Stimulated activated CD8-positive, alpha-beta memory T cell treated with anti-CD3 and anti-CD28 coated beads, Interleukin-7, amount 100 ng/mL, for 1 hour (primary cell): ENCODE data around the gene DGCR2.
"Not testable (repeated sequence)": the region's sequence is repeated elsewhere in the genome, so short reads cannot be mapped to it uniquely, and the experiment has no call there.

Experiments used
- DNase-seq, 2 donors: peaks; one replicate each; pipeline ENCODE4 v3.0.0-alpha.2; 2020; ENCODE audit warnings: low read depth in 2 of 2

Gene DGCR2

GRCh38 chr22:19042285-19043120 is 79.7 kb downstream of the DGCR2 start:
- no peak for DNase-seq

DNA sequence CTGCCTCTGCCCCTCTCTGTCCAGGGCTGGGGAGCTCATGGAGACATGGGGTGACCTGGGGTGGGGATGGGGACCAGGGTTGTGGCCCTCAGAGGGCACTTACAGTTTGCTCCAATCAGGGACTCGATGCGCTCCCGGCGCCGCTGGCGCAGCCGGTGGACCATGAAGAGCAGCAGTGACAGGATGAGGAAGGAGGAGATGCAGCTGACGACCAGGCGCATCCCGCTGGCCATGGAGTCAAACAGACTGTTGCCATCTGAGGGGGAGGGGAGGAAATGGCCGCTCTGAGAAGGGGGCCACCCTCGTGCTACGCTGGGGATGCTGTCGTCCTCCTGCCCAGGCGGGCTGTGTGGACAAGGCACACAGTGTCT is 80.5 kb downstream of the DGCR2 start:
- DNase-seq: no peak

DNA sequence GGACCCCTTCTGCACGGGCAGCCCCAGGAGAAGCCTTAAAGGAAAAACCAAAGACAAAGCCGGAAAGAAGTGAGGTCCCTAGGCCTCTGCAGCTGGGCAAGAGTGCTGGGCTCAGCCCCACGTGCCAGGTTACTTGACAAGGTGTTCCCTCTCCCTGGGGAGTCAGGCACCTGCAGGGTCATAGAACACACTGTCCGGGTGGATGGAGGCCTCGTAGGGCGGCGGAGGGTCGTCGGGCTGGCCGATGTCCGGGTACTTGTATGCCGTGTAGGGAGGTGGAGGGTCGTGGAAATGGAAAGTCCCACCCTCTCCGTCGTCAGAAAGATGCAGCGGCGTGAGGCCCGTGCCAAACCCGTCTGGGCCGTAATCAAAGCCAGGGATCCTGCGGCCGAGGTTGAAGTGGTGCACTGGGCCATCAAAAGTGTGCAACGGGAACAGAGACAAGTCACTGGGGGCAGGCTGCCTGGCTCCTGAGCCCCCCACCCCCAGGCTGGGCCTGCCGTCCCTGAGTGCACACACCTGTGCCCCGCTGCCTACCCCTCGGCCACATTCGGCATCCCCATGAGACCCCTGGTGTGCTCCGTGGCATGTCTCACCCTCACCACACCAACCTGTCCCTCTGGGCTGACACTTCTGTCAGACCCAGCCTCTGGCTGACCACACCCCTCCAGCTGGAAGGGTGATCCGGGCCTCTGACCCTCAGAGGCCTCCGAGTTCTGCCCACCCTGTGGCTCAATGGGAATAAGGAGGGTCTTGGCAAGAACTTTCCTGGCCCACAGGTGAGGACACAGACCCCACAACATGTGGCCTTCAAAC is 81.1 kb downstream of the DGCR2 start:
- DNase-seq: no peak

- no peak for DNase-seq
These were observed 81.8 kb downstream of the DGCR2 start for GRCh38 chr22:19040391-19040861.

DNA sequence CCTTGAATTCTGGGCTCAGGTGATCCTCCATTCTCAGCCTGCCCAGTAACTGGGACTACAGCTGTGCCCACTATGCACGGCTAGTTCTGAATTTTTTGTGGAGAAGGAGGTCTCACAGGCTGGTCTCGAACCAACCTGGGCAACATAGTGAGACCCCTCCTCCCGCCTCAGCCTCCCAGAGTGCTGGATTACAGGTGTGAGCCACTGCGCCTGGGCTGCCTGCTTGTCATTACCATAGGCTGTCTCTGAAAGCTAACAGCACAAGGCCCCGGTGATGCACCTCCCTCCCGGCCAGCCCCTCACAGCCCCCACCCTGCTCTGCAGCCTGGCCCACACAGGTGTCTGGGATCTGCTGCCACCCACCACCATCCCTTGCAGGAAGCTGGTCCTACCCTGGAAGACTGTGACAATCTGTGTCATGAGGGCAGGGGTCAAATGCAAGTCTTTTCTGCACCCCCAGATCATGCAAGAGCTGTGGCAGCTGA is 82.4 kb downstream of the DGCR2 start:
- no peak for DNase-seq

DNA sequence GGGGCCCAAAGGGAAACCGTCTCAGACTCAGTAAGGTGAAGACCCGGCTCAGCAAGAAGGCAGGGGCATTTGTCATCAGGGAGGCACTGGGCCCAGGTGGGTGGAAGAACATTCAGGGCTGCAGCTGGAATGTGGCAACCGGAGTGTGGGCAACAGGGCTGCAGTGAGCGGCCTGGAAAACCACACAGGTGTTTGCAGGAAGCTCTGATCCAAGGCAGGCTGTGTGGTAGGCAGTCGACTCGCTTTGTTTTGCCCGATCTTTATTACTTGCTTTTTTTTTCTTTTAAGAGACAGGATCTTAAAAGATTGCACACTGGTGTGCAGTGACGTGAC is 82.8 kb downstream of the DGCR2 start:
- DNase-seq: no peak

GRCh38 chr22:19038728-19039447 is 83.3 kb downstream of the DGCR2 start:
- DNase-seq: no peak

- no peak for DNase-seq
These were observed 84.1 kb downstream of the DGCR2 start for GRCh38 chr22:19038164-19038546.

DNA sequence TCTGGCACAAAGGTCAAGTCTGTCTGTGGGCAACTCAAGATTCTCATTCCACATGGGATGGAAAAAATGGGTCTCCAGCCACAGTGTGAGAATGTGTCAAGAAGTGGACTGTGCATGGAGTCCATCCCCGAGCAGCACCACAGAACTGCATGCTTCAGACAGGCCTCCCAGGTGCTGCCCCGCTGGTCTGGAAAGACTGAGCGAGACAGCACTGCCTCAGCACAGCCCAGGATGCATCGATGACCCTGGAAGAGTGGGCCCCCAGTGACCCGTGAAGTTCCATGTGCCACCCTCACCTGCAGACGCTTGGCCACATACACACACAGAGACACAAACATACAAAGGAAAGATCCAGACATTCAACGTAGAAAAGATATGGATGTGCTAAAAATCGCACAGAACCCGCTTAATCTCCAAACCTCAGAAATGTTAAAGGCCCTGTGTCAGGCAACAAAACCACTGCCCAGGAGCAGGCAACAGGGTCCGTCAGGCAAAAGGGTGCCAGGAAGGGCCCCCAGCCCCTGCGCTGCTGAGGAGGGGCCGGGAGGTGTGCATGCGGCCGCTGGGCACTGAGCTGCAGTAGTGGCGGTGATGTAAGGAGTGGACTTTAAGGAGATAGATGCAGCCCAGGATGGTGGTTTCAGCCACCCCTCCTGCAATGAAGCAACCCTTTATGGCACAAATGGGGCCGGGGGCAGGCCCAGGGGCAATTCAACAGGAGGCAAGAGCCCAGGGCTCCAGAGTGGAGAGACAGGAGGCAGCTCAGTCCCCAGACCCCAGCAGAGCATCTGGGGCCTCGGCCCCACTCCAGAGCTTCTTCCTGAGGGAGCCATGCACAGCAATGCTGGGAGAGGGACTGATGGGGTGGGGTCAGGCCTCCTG is 84.7 kb downstream of the DGCR2 start:
- DNase-seq: no peak

- no peak for DNase-seq
These were observed 85.5 kb downstream of the DGCR2 start for GRCh38 chr22:19036523-19037273.

GRCh38 chr22:19036229-19036522 is 86.0 kb downstream of the DGCR2 start:
- DNase-seq: no peak

DNA sequence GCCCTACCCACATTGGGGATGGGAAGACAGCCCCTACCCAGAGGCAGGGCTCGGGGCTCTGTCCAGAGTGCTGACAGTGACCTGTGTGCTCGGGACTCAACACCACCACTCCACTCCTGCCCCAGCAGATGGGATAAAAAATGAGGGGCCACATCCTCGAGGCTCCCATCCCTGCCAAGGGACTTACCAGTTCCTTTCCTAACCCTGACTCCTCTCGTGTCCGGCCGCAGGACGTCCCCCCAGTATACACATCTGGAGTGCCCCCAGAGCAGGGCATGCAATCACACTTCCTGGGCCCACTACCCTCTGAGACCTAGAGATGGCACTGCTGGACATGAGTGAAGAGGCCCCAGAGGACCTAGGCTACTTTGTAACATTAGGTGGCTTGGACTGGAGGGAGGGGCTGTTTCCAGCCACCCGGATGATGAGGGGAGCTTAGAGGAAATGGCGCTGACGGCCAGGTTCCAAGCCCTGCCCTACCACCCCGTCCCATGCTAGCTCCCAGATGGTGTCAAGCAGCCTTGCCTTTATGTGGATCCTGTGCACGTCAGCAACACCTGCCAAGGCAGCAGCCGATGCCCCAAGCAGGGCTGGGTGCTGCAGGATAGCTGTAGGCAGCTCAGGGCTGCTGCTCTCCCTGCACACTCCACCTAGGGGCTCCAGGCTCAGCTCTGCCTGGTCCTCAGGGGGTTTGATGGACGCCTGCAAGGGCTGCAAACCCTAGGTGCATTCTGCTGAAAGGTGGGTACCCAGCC is 86.6 kb downstream of the DGCR2 start:
- no peak for DNase-seq

- DNase-seq: not testable (repeated sequence)
These were observed 87.1 kb downstream of the DGCR2 start for GRCh38 chr22:19035126-19035473.

DNA sequence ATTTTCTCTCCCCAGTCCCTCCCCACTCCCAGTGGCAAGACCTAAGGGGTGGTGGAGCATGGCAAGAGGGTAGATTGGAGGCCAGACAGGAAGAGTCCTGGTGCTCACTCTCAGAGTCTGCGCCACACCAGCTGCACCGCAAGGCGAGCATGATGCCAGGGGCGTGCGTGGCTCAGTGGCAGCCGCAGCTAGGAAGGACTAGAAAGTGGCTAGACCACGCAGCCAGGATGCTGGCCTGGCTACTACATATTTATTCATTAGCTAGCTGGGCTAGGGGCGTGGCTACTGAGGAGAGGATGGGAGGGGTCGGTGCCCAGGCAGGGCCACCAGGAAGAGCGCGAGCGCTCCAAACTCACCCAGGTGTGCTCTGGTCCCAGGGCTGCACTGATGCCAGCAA is 87.5 kb downstream of the DGCR2 start:
- DNase-seq: not testable (repeated sequence)

DNA sequence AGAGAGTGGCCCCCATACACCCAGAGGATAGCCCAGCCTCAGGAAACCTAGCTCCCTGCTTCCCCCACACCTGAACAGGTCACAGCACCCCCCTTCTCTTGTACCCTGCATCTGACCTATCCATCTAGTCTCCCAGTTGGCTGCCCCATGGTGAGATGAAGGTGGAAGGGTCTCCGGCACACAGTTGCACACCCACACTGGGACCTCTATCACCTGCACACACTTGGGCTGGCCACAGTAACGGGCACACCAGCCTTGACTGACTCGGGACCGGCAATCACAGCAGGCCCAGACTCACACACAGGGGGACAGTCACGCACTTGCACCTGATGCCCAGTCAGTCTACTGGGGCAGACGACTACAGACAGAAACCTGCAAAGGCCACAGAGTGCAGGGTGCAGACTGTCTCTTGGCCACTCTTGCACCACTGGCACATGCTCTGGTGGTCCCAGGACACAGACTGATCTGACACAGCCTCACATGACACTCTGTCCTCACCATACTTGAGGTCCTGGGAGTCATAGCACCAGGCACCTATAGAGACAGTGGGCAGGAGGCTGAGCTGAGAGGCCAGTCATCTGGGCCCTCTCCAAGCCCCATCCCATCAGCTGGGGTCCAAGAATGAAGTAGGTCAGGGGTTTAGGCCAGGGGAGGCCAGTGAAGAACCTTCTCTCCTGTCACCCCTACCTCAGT is 88.0 kb downstream of the DGCR2 start:
- DNase-seq: not testable (repeated sequence)

DNA sequence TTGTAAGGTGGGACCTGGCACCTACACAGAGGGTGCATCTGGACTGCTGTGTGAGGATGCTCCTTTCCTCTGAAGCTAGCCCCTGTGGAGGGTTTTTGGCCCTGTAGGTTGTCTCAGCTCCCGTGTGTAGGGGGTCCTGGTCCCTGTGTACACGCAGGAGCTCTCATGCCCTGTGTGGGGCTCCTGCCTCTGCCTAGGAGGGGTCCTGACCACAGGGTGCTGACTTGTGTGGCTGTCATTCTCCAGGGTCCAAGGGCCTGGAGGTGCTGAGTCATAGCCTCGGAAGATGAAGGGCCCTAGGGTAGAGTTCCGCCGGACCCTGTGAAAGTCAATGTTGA is 88.7 kb downstream of the DGCR2 start:
- not testable (repeated sequence) for DNase-seq

GRCh38 chr22:19032898-19033567 is 89.2 kb downstream of the DGCR2 start:
- DNase-seq: not testable (repeated sequence)

GRCh38 chr22:19032156-19032785 is 89.9 kb downstream of the DGCR2 start:
- DNase-seq: not testable (repeated sequence)

DNA sequence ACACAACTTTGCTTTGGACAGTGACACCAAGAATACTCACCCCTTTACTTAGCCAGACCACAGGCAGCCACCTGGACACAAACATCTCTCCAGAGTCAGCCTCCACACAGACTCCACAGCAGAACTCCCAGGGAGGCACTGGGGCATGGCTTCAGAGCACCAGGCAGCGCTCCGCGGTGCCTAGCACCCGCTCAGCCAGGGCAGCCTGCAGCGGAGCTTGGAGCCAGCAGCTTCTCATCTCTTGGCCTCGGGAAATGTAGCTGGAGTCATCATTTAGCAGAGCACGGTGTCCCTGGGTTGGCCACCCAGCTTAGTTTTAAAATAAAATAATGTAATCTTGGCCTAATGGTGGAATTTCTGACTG is 91.3 kb downstream of the DGCR2 start:
- not testable (repeated sequence) for DNase-seq
